Measurements from ENCODE around the gene DCTN3.
"Not testable (repeated sequence)": the region's sequence is repeated elsewhere in the genome, so short reads cannot be mapped to it uniquely, and the experiment has no call there.

Gene DCTN3

DNA sequence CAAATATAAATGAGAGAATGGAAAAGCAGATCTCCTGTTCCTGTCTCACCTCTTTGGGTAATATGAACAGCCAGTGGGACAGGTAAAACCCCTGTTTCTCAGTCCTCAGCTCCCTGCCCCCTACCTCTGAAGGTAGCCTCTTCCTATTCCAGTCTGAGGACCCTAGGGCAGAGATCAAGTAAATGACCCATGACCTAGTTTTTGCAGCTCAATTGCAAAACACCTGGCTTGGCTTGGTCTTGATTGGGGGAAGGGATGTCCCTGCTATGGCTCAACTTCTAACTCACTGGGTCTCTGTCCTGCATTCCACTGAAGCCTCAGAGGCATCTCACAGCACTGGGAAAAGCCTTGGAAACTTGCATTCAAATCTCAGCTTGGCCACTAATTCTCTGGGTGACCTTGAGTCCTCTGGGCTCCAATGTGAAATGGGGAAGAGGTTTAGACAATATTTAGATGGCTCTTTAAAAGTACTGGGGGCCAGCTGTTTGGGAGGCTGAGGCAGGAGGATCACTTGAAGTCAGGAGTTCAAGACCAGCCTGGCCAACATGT, 24.5 kb upstream of the DCTN3 start:
- H3K9ac ChIP-seq (ENCODE audit: low read length) = no peak overlapping the region
- no peak overlapping the region for H3K4me3 ChIP-seq (ENCODE audit: low read length)
- peaks cover 14% of the 10 kb centered on the region for H3K36me3 ChIP-seq (ENCODE audit: control insufficient read depth, insufficient read depth, low read length, severe bottlenecking)
- DNase-seq (ENCODE audit: low read depth) = no peak
- no peaks in the 10 kb centered on the region for H3K27me3 ChIP-seq (replicated peaks; ENCODE audit: control insufficient read depth, insufficient read depth, low read length)
- peaks cover 32% of the 10 kb centered on the region for H3K4me1 ChIP-seq (ENCODE audit: control insufficient read depth, insufficient read depth, low read length)
- no peaks in the 10 kb centered on the region for H3K9me3 ChIP-seq (ENCODE audit: control insufficient read depth, low read length)

DNA sequence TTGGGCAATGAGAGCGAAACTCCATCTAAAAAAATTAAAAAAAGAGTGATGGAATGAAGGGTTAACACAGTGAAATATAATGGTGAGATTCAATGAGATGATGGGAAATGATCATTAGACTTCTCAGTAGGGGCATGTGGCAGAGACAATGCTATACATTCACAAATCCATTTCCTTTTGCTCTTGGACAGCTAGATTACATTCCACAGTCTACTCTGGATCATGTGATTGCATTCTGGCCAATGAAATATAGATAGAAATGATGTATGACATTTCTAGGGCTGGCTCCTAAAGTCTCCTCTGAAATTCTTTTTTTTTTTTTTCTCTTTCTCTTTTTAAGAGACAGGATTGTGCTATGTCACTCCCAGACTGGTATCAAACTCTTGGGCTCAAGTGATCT, 22.4 kb upstream of the DCTN3 start:
- peaks cover 38% of the 10 kb centered on the region for H3K4me1 ChIP-seq (ENCODE audit: control insufficient read depth, insufficient read depth, low read length)
- no peak for DNase-seq (ENCODE audit: low read depth)

DNA sequence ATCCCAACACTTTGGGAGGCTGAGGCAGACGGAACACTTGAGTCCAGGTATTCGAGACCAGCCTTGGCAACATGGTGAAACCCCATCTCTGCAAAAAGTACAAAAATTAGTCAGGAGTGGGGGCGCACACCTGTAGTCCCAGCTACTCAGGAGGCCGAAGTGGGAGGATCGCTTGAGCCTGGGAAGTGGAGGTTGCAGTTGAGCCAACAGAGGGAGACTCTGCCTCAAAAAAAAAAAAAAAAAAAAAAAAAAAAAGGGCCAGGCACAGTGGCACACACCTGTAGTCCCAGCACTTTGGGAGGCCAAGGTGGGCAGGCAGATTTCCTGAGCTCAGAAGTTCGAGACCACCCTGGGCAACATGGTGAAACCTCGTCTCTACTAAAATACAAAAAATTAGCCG, 19.0 kb upstream of the DCTN3 start:
- peaks cover 30% of the 10 kb centered on the region for H3K4me1 ChIP-seq (ENCODE audit: control insufficient read depth, insufficient read depth, low read length)
- not testable (repeated sequence) for H3K9ac ChIP-seq (ENCODE audit: low read length); DNase-seq (ENCODE audit: low read depth); H3K4me3 ChIP-seq (ENCODE audit: low read length); H3K9me3 ChIP-seq (ENCODE audit: control insufficient read depth, low read length); H3K27me3 ChIP-seq (replicated peaks; ENCODE audit: control insufficient read depth, insufficient read depth, low read length)
- peaks cover 10% of the 10 kb centered on the region for H3K36me3 ChIP-seq (ENCODE audit: control insufficient read depth, insufficient read depth, low read length, severe bottlenecking)

More for the DNA sequence above, 22.4 kb upstream of the DCTN3 start:
- no peaks in the 10 kb centered on the region for H3K36me3 ChIP-seq (ENCODE audit: control insufficient read depth, insufficient read depth, low read length, severe bottlenecking)
- no peaks in the 10 kb centered on the region for H3K9me3 ChIP-seq (ENCODE audit: control insufficient read depth, low read length)
- no peak overlapping the region for H3K9ac ChIP-seq (ENCODE audit: low read length)
- H3K27me3 ChIP-seq (replicated peaks; ENCODE audit: control insufficient read depth, insufficient read depth, low read length) = no peaks in the 10 kb centered on the region
- no peak overlapping the region for H3K4me3 ChIP-seq (ENCODE audit: low read length)

DNA sequence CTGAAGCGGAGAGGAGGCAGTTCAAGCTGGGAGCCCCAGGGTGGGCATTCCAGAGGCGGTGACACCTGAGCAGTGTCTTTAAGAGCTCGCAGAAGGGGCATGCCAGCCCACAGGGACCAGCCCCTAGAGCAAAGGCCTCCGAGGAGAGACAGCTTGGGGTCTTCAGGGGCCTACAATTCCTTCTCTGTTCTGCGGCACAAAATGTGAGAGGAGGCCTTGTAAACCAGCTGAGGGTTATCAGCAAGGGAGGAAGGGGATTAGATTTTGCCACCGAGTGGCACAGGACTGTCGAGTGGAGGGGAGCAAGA, 17.8 kb upstream of the DCTN3 start:
- H3K4me1 ChIP-seq (ENCODE audit: control insufficient read depth, insufficient read depth, low read length) = peaks cover 36% of the 10 kb centered on the region
- no peaks in the 10 kb centered on the region for H3K9me3 ChIP-seq (ENCODE audit: control insufficient read depth, low read length)
- DNase-seq (ENCODE audit: low read depth) = no peak
- H3K36me3 ChIP-seq (ENCODE audit: control insufficient read depth, insufficient read depth, low read length, severe bottlenecking) = peaks cover 10% of the 10 kb centered on the region
- peak overlapping the region; percentile 90 for H3K9ac ChIP-seq (ENCODE audit: low read length)
- no peaks in the 10 kb centered on the region for H3K27me3 ChIP-seq (replicated peaks; ENCODE audit: control insufficient read depth, insufficient read depth, low read length)
- peak overlapping the region; percentile 90 for H3K4me3 ChIP-seq (ENCODE audit: low read length)

DNA sequence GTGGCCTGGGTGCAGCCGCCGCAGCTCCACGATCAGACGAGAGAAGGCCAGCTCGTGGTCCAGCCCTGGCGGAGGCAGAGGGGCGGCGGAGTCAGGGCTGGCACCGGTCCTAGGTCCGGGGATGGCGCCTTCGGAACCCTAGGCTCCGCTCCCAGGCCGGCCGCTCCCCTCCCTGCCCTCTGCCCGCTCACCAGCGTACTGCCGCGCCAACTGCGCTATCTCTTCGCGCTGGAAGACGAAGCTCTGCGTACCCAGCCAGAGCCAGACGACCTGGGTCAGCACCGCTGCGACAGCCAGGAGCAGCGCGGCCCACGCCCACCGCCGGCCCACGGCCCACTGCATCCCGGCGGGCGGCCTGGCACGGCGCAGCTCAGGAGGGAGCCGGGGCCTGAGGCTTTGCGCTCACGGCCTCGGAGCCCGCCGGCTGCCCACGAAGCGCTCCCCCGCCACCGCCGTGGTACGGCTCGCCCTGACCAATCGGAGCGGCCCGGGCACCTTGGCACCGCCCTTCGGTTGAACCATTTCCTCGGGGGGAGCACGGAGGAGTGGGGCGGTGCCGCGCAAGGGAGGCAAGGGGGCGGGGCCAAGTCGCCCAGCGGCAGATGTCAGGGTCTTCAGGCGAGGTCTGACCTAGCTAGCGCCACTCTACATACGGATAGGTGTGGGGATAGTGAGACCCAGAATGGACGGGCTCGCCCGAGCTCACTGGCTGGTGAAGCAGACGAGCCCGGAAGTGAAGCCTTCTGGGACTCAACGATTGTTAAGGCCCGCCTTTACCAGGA, 17.3 kb upstream of the DCTN3 start, which contains the start of gene SIGMAR1:
SIGMAR1 (minus strand) TSS at position 432 of the 782 bp plus-strand sequence; CDS start at position 342, 90 bp downstream.
- H3K36me3 ChIP-seq (ENCODE audit: control insufficient read depth, insufficient read depth, low read length, severe bottlenecking) = peaks cover 10% of the 10 kb centered on the region
- H3K4me3 ChIP-seq (ENCODE audit: low read length) = peak within 1 kb of the TSS; percentile 90
- H3K9ac ChIP-seq (ENCODE audit: low read length) = peak within 1 kb of the TSS; percentile 90
- no peaks in the 10 kb centered on the region for H3K27me3 ChIP-seq (replicated peaks; ENCODE audit: control insufficient read depth, insufficient read depth, low read length)
- no peaks in the 10 kb centered on the region for H3K9me3 ChIP-seq (ENCODE audit: control insufficient read depth, low read length)
- DNase-seq (ENCODE audit: low read depth) = peak; percentile 97
- peaks cover 37% of the 10 kb centered on the region for H3K4me1 ChIP-seq (ENCODE audit: control insufficient read depth, insufficient read depth, low read length)

DNA sequence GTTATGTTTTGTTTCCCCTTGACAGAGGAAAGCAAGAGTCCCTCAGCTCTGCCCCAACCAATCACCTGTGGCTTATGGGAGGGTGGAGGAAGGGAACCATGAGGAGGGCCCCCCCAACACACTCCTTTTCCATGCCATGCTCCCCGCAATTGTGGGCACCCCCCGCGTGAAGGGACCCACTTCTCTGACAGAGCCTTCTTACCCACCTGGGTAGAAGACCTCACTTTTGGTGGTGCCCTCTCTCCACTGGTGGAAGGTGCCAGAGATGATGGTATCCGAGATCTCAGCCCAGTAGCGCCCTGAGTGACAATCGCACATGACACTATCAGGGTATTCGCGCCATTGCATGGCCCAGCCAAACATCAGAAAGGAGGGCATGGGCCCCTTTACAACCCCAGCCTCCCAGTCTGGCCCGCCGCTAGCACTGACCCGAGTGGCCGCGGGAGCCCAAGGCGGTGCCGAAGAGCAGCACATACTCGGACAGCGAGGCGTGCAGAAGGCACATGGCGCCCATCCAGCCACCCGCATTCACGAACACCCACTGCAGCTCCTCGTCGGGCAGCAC, 16.6 kb upstream of the DCTN3 start:
- Histone ChIP-seq H3K4me3 (ENCODE audit: low read length) (peak overlapping the region; percentile 90), H3K9me3 (ENCODE audit: control insufficient read depth, low read length) (no peaks in the 10 kb centered on the region), H3K36me3 (ENCODE audit: control insufficient read depth, insufficient read depth, low read length, severe bottlenecking) (peaks cover 10% of the 10 kb centered on the region), H3K4me1 (ENCODE audit: control insufficient read depth, insufficient read depth, low read length) (peaks cover 37% of the 10 kb centered on the region), H3K27me3 (replicated peaks; ENCODE audit: control insufficient read depth, insufficient read depth, low read length) (no peaks in the 10 kb centered on the region), H3K9ac (ENCODE audit: low read length) (peak overlapping the region; percentile 90)
- DNase-seq (ENCODE audit: low read depth) = no peak

DNA sequence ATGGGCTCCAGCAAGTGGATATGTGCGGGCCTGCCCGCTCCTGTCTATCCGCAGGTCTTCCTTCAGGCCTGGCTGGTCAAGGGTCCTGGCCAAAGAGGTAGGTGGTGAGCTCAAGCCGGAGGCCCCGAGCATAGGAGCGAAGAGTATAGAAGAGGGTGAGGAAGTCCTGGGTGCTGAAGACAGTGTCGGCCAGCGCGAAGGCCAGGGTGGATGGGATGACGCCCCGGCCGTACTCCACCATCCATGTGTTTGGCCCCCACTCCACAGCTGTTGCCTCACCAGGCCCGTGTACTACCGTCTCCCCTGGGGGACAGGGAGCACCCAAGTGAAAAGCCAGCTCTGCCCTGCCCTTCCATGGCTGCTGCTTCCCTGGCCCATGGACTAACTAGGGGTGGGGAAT, 15.3 kb upstream of the DCTN3 start:
- H3K4me3 ChIP-seq (ENCODE audit: low read length) = peak overlapping the region; percentile 48

DNA sequence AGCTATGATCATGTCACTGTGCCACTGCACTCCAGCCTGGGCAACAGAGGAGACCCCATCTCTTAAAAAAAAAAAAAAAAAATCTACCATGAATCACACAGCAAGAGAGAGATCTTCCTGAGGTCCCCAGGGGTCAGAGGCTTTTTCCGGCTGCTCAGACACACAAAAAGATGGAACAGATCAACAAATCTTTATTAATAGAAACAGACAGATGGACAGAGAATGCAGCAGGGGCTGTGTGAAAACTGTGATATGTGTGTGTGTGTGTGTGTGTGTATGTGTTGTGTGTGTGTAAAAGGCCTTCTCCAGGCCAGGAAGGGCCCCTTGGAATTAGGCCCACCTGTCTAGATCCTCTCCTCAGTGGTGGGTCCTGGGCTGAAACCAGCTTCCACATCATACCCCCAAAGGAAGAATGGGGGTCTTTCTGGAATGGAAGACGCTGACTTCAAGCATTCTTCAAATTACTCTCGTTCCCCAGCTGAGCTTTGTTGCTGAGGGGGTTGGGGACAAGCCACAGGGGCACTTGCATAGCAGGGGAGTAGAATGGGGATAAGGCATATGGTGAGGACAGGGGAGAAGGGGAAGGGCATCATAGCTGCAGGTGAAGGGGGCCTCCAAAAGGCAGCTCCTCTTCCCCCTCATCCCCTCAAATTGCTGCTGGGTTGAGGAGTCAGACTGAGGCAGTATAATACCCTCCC, 14.4 kb upstream of the DCTN3 start:
- no peaks in the 10 kb centered on the region for H3K9me3 ChIP-seq (ENCODE audit: control insufficient read depth, low read length)
- peaks cover 11% of the 10 kb centered on the region for H3K27me3 ChIP-seq (replicated peaks; ENCODE audit: control insufficient read depth, insufficient read depth, low read length)
- DNase-seq (ENCODE audit: low read depth) = no peak
- peaks cover 10% of the 10 kb centered on the region for H3K36me3 ChIP-seq (ENCODE audit: control insufficient read depth, insufficient read depth, low read length, severe bottlenecking)
- H3K9ac ChIP-seq (ENCODE audit: low read length) = peak overlapping the region; percentile 22
- H3K4me1 ChIP-seq (ENCODE audit: control insufficient read depth, insufficient read depth, low read length) = peaks cover 37% of the 10 kb centered on the region
- no peak overlapping the region for H3K4me3 ChIP-seq (ENCODE audit: low read length)

More for the DNA sequence above, 15.3 kb upstream of the DCTN3 start:
- H3K9ac ChIP-seq (ENCODE audit: low read length) = peak overlapping the region; percentile 58
- H3K27me3 ChIP-seq (replicated peaks; ENCODE audit: control insufficient read depth, insufficient read depth, low read length) = peaks cover 2% of the 10 kb centered on the region
- peaks cover 10% of the 10 kb centered on the region for H3K36me3 ChIP-seq (ENCODE audit: control insufficient read depth, insufficient read depth, low read length, severe bottlenecking)
- no peaks in the 10 kb centered on the region for H3K9me3 ChIP-seq (ENCODE audit: control insufficient read depth, low read length)
- no peak for DNase-seq (ENCODE audit: low read depth)
- H3K4me1 ChIP-seq (ENCODE audit: control insufficient read depth, insufficient read depth, low read length) = peaks cover 37% of the 10 kb centered on the region

DNA sequence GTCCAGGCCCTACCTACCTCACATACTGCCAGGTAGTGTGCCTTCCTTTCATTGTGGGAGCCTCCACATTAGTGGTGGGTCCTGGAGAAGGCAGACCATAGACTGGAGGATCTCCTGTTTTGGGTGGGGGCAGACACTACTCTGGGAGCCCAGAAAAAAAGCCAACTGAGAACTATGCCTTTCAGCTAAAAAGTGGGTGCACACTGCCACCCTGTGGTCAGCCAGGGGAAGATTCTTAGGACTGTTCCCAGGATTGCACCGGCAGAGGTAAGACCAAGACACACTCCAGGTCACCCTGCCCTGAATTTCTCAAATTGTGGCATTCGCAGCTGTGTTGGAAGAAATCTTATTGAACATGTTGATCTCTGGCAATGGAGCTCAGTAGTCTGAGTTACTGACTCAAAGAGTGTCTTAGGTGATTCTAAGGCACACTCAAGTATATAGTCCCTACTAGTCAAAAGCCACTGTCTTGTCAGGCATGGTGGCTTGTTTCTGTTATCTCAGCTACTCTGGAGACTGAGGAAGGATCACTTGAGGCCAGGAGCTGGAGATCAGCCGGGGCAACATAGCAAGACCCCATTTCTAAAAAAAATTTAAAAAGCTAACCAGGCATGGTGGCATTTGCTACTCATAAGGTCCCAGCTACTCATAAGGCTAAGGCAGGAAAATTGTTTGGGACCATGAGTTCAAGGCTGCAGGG, 13.7 kb upstream of the DCTN3 start:
- Histone ChIP-seq H3K9ac (ENCODE audit: low read length) (no peak overlapping the region), H3K4me3 (ENCODE audit: low read length) (no peak overlapping the region), H3K36me3 (ENCODE audit: control insufficient read depth, insufficient read depth, low read length, severe bottlenecking) (peaks cover 10% of the 10 kb centered on the region), H3K4me1 (ENCODE audit: control insufficient read depth, insufficient read depth, low read length) (peaks cover 41% of the 10 kb centered on the region), H3K9me3 (ENCODE audit: control insufficient read depth, low read length) (no peaks in the 10 kb centered on the region), H3K27me3 (replicated peaks; ENCODE audit: control insufficient read depth, insufficient read depth, low read length) (peaks cover 17% of the 10 kb centered on the region)
- DNase-seq (ENCODE audit: low read depth) = peak; percentile 83

DNA sequence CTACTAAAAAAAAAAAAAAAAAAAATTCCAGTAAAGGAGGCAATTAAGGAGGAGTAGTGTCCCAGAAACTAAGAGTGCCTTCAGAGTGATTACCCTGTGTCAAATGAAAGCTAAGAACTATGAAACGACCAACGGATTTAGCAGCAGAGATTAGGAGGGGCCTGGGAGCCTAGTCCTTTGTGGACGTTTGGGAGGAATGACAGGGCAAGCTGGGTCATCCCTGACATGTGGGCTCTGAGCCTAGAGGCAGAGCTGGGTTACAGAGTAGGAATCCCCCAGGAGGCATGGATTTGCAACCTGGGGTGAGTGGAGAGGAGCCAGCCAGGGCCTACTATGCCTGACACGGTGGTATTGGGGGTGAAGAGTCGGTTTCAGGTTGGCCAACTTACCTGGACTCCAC, 12.9 kb upstream of the DCTN3 start:
- H3K9me3 ChIP-seq (ENCODE audit: control insufficient read depth, low read length) = no peaks in the 10 kb centered on the region
- H3K36me3 ChIP-seq (ENCODE audit: control insufficient read depth, insufficient read depth, low read length, severe bottlenecking) = peaks cover 10% of the 10 kb centered on the region
- peak overlapping the region; percentile 33 for H3K9ac ChIP-seq (ENCODE audit: low read length)
- H3K4me3 ChIP-seq (ENCODE audit: low read length) = no peak overlapping the region
- H3K4me1 ChIP-seq (ENCODE audit: control insufficient read depth, insufficient read depth, low read length) = peaks cover 38% of the 10 kb centered on the region
- H3K27me3 ChIP-seq (replicated peaks; ENCODE audit: control insufficient read depth, insufficient read depth, low read length) = peaks cover 23% of the 10 kb centered on the region
- no peak for DNase-seq (ENCODE audit: low read depth)
